ENCODE results near the gene KCTD3. TPM values are rescaled to one million over a fixed set of nuclear protein-coding genes. Genes with fewer than 3 reads are reported as not detected.

The KCTD3 gene
- total RNA-seq, 2 experiments from 2014 or later, result 1.9 to 3.0 TPM

GRCh38 chr1:215599418-215600074 is 32.4 kb downstream of the KCTD3 start:
- ATAC-seq (no peak), DNase-seq (no peak)
- Mint-ChIP-seq H3K9me3 (ENCODE audit: insufficient read depth) (no peaks in the 10 kb centered on the region), H3K36me3 (ENCODE audit: low read depth) (no peaks in the 10 kb centered on the region), H3K4me3 (no peak overlapping the region), H3K27ac (no peak overlapping the region), H3K27me3 (ENCODE audit: low read depth) (no peaks in the 10 kb centered on the region), H3K4me1 (ENCODE audit: low read depth) (no peaks in the 10 kb centered on the region)
- ChIA-PET CTCF (no interaction called here), POLR2A (no interaction called here)

DNA sequence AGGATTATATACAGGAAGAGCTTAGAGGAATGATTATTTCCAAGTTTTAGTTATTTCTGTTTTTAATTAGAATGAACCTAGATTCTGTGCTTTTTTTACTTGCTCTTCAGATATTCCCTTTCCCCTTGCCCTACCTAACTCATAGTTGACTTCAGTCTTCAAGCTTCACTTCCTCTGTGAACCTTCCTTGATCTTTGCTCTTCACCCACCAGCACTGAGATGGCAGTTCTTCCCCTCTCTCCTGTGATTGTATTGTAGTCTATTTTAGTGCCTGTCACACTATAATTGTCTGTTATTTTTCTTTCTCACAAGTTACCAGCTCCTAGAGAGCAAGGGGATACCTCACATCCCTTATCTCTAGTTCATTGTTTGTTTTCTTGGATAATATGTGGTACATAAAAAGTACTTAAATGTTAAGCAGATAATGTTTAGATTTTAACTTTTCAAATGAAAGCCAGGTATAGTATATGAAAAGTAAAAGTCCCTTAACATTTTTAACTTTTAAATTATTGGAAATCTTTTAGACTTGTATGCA is 33.2 kb downstream of the KCTD3 start:
- Mint-ChIP-seq H3K4me1 (ENCODE audit: low read depth) (no peaks in the 10 kb centered on the region), H3K36me3 (ENCODE audit: low read depth) (no peaks in the 10 kb centered on the region), H3K27ac (no peak overlapping the region), H3K4me3 (no peak overlapping the region), H3K27me3 (ENCODE audit: low read depth) (no peaks in the 10 kb centered on the region), H3K9me3 (ENCODE audit: insufficient read depth) (no peaks in the 10 kb centered on the region)
- no peak for ATAC-seq
- CTCF ChIA-PET, result no interaction called here
- no peak for DNase-seq
- POLR2A ChIA-PET, result no interaction called here

- no peak overlapping the region for H3K27ac Mint-ChIP-seq
- no peak for ATAC-seq
- DNase-seq, result no peak
- ChIA-PET CTCF (no interaction called here), POLR2A (no interaction called here)
- H3K9me3 Mint-ChIP-seq (ENCODE audit: insufficient read depth), result no peaks in the 10 kb centered on the region
- no peaks in the 10 kb centered on the region for H3K27me3 Mint-ChIP-seq (ENCODE audit: low read depth)
- no peak overlapping the region for H3K4me3 Mint-ChIP-seq
- no peaks in the 10 kb centered on the region for H3K36me3 Mint-ChIP-seq (ENCODE audit: low read depth)
- H3K4me1 Mint-ChIP-seq (ENCODE audit: low read depth), result no peaks in the 10 kb centered on the region
These were observed 33.8 kb downstream of the KCTD3 start for GRCh38 chr1:215600867-215601266.

DNA sequence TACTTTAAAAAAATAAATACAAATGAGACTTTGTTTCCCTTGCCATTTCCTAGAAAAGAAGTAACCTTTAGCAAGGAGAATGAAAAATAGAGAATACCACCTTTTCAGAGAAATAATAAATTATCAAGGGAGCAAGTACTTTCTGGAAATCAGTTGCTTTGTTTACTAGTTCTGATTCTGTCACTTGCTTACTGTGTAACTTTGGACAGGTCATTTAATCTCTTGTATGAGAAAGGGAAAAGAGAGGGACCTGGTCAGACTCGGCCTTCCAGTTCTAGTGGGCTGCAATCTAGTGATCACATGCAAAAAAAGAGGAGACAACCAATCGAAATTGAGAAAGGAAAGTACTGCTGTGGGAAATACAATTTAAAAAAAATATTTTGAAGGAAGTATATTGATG is 34.2 kb downstream of the KCTD3 start:
- Mint-ChIP-seq H3K9me3 (ENCODE audit: insufficient read depth) (no peaks in the 10 kb centered on the region), H3K4me1 (ENCODE audit: low read depth) (no peaks in the 10 kb centered on the region), H3K27me3 (ENCODE audit: low read depth) (no peaks in the 10 kb centered on the region), H3K27ac (no peak overlapping the region), H3K4me3 (no peak overlapping the region), H3K36me3 (ENCODE audit: low read depth) (no peaks in the 10 kb centered on the region)
- ATAC-seq, result no peak
- POLR2A ChIA-PET, result no interaction called here
- no peak for DNase-seq
- CTCF ChIA-PET, result no interaction called here

- ATAC-seq (no peak), DNase-seq (no peak)
- H3K36me3 Mint-ChIP-seq (ENCODE audit: low read depth), result no peaks in the 10 kb centered on the region
- no peaks in the 10 kb centered on the region for H3K9me3 Mint-ChIP-seq (ENCODE audit: insufficient read depth)
- H3K27me3 Mint-ChIP-seq (ENCODE audit: low read depth), result no peaks in the 10 kb centered on the region
- no peaks in the 10 kb centered on the region for H3K4me1 Mint-ChIP-seq (ENCODE audit: low read depth)
- ChIA-PET CTCF (no interaction called here), POLR2A (no interaction called here)
- no peak overlapping the region for H3K4me3 Mint-ChIP-seq
- no peak overlapping the region for H3K27ac Mint-ChIP-seq
These were observed 36.2 kb downstream of the KCTD3 start for GRCh38 chr1:215603319-215603718.

- H3K27me3 Mint-ChIP-seq (ENCODE audit: low read depth), result no peaks in the 10 kb centered on the region
- no peak overlapping the region for H3K27ac Mint-ChIP-seq
- CTCF ChIA-PET, result no interaction called here
- no peaks in the 10 kb centered on the region for H3K9me3 Mint-ChIP-seq (ENCODE audit: insufficient read depth)
- no peaks in the 10 kb centered on the region for H3K36me3 Mint-ChIP-seq (ENCODE audit: low read depth)
- DNase-seq (no peak), ATAC-seq (no peak)
- H3K4me3 Mint-ChIP-seq, result no peak overlapping the region
- H3K4me1 Mint-ChIP-seq (ENCODE audit: low read depth), result no peaks in the 10 kb centered on the region
- POLR2A ChIA-PET, result no interaction called here
These were observed 38.0 kb downstream of the KCTD3 start for GRCh38 chr1:215605011-215605621.

DNA sequence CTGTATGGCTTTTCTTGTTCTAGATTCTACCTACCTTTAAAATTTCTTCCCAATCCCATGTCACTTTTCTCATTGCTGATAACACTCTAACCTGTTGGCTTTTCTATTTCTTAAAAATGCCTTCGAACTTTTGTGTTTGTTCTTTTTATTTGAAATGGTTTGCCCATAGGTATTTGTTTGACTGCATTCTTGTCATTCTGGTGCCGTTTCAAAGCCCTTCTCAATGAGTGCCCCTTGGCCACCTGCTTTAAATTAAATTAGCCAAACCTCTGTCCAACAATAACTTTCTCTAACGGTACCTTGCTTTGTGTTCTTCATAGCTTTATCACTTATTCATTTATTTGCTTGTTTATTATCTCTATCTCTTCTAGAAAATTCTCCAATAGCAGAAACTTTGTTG is 38.9 kb downstream of the KCTD3 start:
- DNase-seq (no peak), ATAC-seq (no peak)
- Mint-ChIP-seq H3K4me1 (ENCODE audit: low read depth) (no peaks in the 10 kb centered on the region), H3K4me3 (no peak overlapping the region), H3K36me3 (ENCODE audit: low read depth) (no peaks in the 10 kb centered on the region), H3K27me3 (ENCODE audit: low read depth) (no peaks in the 10 kb centered on the region), H3K9me3 (ENCODE audit: insufficient read depth) (no peaks in the 10 kb centered on the region), H3K27ac (no peak overlapping the region)
- ChIA-PET CTCF (no interaction called here), POLR2A (no interaction called here)

- DNase-seq (no peak), ATAC-seq (no peak)
- Mint-ChIP-seq H3K27ac (no peak overlapping the region), H3K9me3 (ENCODE audit: insufficient read depth) (no peaks in the 10 kb centered on the region), H3K27me3 (ENCODE audit: low read depth) (no peaks in the 10 kb centered on the region), H3K4me1 (ENCODE audit: low read depth) (no peaks in the 10 kb centered on the region), H3K4me3 (no peak overlapping the region), H3K36me3 (ENCODE audit: low read depth) (no peaks in the 10 kb centered on the region)
- POLR2A ChIA-PET, result no interaction called here
- CTCF ChIA-PET, result no interaction called here
These were observed 39.6 kb downstream of the KCTD3 start for GRCh38 chr1:215606564-215607168.

DNA sequence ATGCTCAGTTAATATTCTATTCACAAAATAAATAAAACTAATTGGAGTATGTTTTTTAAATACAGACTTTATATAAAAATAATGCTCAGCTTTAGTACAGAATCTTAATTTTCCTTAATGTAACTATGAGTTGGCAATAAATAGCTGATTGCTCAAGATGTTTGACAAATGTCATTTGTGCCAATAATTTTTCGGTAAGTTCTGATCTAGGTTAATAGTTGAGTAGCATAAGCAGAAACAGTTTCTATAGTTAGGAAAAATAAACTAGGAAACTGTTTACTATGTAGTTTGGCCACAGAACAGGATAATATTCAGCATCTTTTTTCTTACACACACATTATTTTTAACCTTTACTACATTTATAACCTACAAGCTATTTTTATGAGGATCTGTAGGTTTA is 40.3 kb downstream of the KCTD3 start:
- Mint-ChIP-seq H3K4me1 (ENCODE audit: low read depth) (no peaks in the 10 kb centered on the region), H3K27ac (no peak overlapping the region), H3K36me3 (ENCODE audit: low read depth) (no peaks in the 10 kb centered on the region), H3K27me3 (ENCODE audit: low read depth) (no peaks in the 10 kb centered on the region), H3K9me3 (ENCODE audit: insufficient read depth) (no peaks in the 10 kb centered on the region), H3K4me3 (no peak overlapping the region)
- DNase-seq (no peak), ATAC-seq (no peak)
- ChIA-PET CTCF (no interaction called here), POLR2A (no interaction called here)

DNA sequence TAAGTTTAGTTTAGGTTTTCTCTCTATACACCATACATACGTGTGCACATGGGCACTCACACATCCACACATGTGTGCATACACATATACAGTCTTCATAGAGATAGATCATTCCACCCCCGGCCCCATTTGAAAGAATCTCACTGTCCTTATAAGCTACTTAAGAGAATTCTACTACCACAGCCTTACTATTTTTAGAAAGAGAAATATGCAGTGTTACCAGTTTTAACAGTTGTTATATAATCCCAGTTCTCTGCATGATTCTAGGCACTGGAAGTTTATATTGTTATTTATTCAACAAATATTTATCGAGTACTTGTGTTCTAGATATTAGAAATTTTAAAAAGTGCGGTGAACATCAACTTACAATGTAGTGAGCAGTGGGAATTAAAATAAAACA is 41.5 kb downstream of the KCTD3 start:
- no peaks in the 10 kb centered on the region for H3K36me3 Mint-ChIP-seq (ENCODE audit: low read depth)
- POLR2A ChIA-PET, result no interaction called here
- H3K27me3 Mint-ChIP-seq (ENCODE audit: low read depth), result no peaks in the 10 kb centered on the region

DNA sequence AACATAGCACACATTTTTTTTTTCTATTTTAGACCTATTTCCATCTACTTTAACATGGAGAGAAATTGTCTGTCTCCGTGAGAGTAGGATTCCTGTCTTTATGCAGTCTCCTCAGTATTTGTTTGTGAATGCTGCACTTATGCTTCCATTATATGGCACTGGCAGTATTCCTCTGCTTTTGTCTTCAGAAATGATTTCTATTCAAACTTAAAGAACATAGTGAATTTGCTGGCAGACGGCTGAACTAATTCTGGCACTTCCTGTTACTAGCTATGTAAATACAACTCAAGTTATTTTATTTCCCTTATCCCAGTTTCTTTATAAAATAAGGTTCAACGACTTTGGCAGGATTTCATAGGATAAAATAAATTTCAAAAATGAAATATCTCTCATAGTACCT is 45.3 kb downstream of the KCTD3 start:
- POLR2A ChIA-PET, result no interaction called here
- CTCF ChIA-PET, result no interaction called here
- DNase-seq, result no peak
- no peak for ATAC-seq
- Mint-ChIP-seq H3K27ac (no peak overlapping the region), H3K27me3 (ENCODE audit: low read depth) (no peaks in the 10 kb centered on the region), H3K4me3 (no peak overlapping the region), H3K4me1 (ENCODE audit: low read depth) (no peaks in the 10 kb centered on the region), H3K36me3 (ENCODE audit: low read depth) (no peaks in the 10 kb centered on the region), H3K9me3 (ENCODE audit: insufficient read depth) (no peaks in the 10 kb centered on the region)

More for the DNA sequence above, 41.5 kb downstream of the KCTD3 start:
- ATAC-seq (no peak), DNase-seq (no peak)
- Mint-ChIP-seq H3K4me3 (no peak overlapping the region), H3K27ac (no peak overlapping the region), H3K9me3 (ENCODE audit: insufficient read depth) (no peaks in the 10 kb centered on the region), H3K4me1 (ENCODE audit: low read depth) (no peaks in the 10 kb centered on the region)
- CTCF ChIA-PET, result no interaction called here

DNA sequence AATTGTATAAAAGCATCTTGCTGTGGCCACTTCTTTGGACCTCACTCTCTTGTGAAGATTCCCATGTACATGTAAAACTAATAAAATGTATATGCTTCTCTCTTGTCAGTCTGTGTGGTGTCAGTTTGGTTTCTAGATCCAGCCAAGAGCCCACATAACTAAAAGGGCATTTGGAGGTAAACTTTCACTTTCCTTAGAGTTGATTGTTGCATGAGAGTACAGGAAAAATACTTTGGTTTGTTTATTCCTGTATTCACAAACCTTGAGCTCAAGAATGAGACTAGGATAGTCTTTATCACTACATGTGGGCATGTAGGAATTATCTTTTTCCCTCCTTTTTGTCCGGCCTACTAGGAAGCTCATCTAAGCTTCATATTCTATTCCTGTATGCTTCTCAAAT is 50.9 kb downstream of the KCTD3 start:
- H3K36me3 Mint-ChIP-seq (ENCODE audit: low read depth), result no peaks in the 10 kb centered on the region
- H3K4me1 Mint-ChIP-seq (ENCODE audit: low read depth), result peaks cover 4% of the 10 kb centered on the region
- DNase-seq, result no peak
- no peaks in the 10 kb centered on the region for H3K27me3 Mint-ChIP-seq (ENCODE audit: low read depth)
- POLR2A ChIA-PET, result no interaction called here
- no peak overlapping the region for H3K4me3 Mint-ChIP-seq
- H3K9me3 Mint-ChIP-seq (ENCODE audit: insufficient read depth), result no peaks in the 10 kb centered on the region
- CTCF ChIA-PET, result no interaction called here
- no peak for ATAC-seq
- H3K27ac Mint-ChIP-seq, result no peak overlapping the region

DNA sequence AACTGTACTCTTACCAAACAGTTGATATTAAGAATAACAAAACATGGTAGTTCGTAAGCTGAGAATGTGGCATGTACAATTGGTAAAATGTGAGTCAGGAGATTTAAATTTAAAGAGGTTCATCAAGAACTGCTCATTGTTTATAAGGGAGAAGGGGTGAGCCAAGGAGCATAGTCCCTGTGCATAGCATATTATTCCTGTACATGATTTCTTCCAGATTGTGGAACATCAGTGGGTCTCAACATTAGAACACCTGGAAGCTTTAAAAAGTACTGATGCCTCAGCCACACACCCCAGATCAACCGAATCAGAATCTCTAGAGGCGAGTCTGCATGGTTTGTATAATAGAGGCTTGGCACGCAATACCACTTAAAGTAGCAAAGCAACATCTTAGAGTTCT is 56.1 kb downstream of the KCTD3 start:
- Mint-ChIP-seq H3K9me3 (ENCODE audit: insufficient read depth) (no peaks in the 10 kb centered on the region), H3K4me1 (ENCODE audit: low read depth) (no peaks in the 10 kb centered on the region), H3K36me3 (ENCODE audit: low read depth) (no peaks in the 10 kb centered on the region), H3K4me3 (no peak overlapping the region), H3K27me3 (ENCODE audit: low read depth) (no peaks in the 10 kb centered on the region), H3K27ac (no peak overlapping the region)
- no peak for DNase-seq
- POLR2A ChIA-PET, result no interaction called here
- ATAC-seq, result no peak
- CTCF ChIA-PET, result no interaction called here
